Measurements from ENCODE around the gene HAGHL.

Gene HAGHL

DNA sequence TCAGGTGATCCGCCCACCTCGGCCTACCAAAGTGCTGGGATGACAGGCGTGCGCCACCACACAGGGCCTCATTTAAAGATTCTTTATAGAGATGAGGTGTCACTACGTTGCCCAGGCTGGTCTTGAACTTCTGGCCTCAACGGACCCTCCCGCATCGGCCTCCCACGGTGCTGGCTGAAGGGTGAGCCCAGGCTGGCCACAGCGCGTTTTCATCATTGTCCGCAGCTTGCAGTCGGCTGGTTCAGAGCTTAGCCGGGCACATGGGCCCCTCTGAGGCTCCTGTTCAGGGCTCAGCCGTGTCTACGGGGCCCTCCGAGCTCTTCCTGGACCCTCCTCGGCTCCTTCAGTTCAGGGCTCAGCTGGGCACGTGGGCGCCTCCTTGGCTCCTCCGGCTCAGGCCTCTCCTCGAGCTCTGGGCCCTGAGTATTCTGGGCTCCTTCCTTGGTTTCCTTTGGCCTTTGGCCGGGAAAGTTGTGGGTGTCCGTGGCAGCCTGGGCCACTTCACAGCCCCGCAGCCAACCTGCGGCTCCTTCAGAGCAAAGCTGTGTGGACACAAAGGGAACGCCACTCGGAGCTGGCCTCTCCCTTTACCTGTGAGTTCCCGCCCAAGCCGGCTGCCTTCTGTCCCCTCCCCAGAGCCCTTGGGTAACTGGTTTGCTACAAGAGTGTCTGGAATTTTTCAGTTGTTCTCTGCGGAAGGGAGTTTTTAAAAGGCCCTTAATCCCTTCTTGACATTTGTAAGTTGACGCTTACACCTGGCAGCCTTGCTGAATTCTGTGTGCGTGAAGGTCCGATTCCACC, 32.4 kb downstream of the HAGHL start:
- no peak overlapping the region for H3K4me3 ChIP-seq (ENCODE audit: low read length, poor library complexity, severe bottlenecking)
- no peak overlapping the region for H2AFZ ChIP-seq (ENCODE audit: low read length)
- H3K36me3 ChIP-seq (ENCODE audit: insufficient read depth, low read length) = no peaks in the 10 kb centered on the region
- H3K9me2 ChIP-seq (replicated peaks; ENCODE audit: low read depth, low read length) = no peaks in the 10 kb centered on the region
- H3K9ac ChIP-seq (ENCODE audit: low read depth, low read length, poor library complexity, severe bottlenecking) = no peak overlapping the region
- H4K20me1 ChIP-seq (ENCODE audit: insufficient read depth, low read length, poor library complexity, severe bottlenecking) = no peaks in the 10 kb centered on the region
- no peaks in the 10 kb centered on the region for H3F3A ChIP-seq (ENCODE audit: low read depth)
- H3K4me2 ChIP-seq (ENCODE audit: low read depth, low read length, poor library complexity, severe bottlenecking) = no peak overlapping the region
- no peaks in the 10 kb centered on the region for H3K27me3 ChIP-seq (ENCODE audit: insufficient read depth, low read length, poor library complexity, severe bottlenecking)
- H3K9me3 ChIP-seq (ENCODE audit: insufficient read depth, low read depth, low read length) = no peaks in the 10 kb centered on the region
- no peaks in the 10 kb centered on the region for H3K79me2 ChIP-seq (ENCODE audit: insufficient read depth, low read length)
- H3K4me1 ChIP-seq (ENCODE audit: insufficient read depth, low read length, poor library complexity, severe bottlenecking) = no peaks in the 10 kb centered on the region
- no peak for TF ChIP-seq EZH2phosphoT487 (IDR thresholded peaks at IDR 0.05; ENCODE audit: borderline replicate concordance)
- TF ChIP-seq, protein P1, sequence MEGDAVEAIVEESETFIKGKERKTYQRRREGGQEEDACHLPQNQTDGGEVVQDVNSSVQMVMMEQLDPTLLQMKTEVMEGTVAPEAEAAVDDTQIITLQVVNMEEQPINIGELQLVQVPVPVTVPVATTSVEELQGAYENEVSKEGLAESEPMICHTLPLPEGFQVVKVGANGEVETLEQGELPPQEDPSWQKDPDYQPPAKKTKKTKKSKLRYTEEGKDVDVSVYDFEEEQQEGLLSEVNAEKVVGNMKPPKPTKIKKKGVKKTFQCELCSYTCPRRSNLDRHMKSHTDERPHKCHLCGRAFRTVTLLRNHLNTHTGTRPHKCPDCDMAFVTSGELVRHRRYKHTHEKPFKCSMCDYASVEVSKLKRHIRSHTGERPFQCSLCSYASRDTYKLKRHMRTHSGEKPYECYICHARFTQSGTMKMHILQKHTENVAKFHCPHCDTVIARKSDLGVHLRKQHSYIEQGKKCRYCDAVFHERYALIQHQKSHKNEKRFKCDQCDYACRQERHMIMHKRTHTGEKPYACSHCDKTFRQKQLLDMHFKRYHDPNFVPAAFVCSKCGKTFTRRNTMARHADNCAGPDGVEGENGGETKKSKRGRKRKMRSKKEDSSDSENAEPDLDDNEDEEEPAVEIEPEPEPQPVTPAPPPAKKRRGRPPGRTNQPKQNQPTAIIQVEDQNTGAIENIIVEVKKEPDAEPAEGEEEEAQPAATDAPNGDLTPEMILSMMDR (conservative IDR thresholded peaks at IDR 0.05; ENCODE audit: low read length) = no peak

GRCh38 chr16:760065-760464, 33.2 kb downstream of the HAGHL start:
- H3K27me3 ChIP-seq (ENCODE audit: insufficient read depth, low read length, poor library complexity, severe bottlenecking) = no peaks in the 10 kb centered on the region

DNA sequence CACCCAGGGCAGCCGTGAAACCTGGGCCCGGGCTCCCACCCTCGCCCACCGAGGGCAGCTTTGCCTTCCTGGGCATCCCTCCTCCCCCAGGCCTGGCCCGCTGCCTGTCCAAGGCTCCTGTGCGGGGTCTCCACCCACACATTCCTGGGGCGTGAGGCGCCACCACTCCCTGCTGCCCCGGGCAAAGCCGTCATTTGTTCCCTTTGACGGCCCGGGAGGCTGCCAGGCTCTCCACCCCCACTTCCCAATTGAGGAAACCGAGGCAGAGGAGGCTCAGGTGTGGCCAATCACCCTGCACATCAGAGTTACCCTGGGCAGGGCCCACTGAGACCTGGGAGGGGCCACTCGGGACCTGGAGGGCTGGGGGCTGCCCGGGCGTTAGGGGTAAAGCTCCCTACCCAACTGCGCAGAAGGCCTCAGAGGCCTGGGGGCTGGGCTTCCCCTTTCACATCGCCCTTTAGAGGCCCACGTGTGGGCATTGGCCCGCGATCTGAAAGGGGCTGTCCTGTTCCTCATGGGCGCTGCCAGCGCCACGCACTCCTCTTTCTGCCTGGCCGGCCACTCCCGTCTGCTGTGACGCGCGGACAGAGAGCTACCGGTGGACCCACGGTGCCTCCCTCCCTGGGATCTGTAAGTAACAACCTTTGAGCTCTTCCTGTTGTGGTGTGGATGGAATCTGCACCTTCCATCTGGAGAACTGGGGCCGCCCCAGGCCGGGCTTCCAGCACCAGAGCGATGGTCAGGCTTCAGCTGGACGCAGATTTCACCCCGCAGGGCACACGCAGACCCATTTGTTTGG, 33.8 kb downstream of the HAGHL start, which contains the start of gene MSLN:
TSS of gene MSLN (plus strand) at position 190 of the 799 bp plus-strand sequence. CDS start 1,947 bp downstream, outside the sequence.
- H3K4me2 ChIP-seq (ENCODE audit: low read depth, low read length, poor library complexity, severe bottlenecking) = no peak within 1 kb of the TSS

More at GRCh38 chr16:760065-760464, 33.2 kb downstream of the HAGHL start:
- no peaks in the 10 kb centered on the region for H3K9me2 ChIP-seq (replicated peaks; ENCODE audit: low read depth, low read length)
- H3K9me3 ChIP-seq (ENCODE audit: insufficient read depth, low read depth, low read length) = no peaks in the 10 kb centered on the region
- H3F3A ChIP-seq (ENCODE audit: low read depth) = no peaks in the 10 kb centered on the region
- TF ChIP-seq, protein P1 (conservative IDR thresholded peaks at IDR 0.05; ENCODE audit: low read length) = no peak
- TF ChIP-seq EZH2phosphoT487 (IDR thresholded peaks at IDR 0.05; ENCODE audit: borderline replicate concordance) = no peak
- no peaks in the 10 kb centered on the region for H3K4me1 ChIP-seq (ENCODE audit: insufficient read depth, low read length, poor library complexity, severe bottlenecking)
- H2AFZ ChIP-seq (ENCODE audit: low read length) = no peak overlapping the region
- H3K4me2 ChIP-seq (ENCODE audit: low read depth, low read length, poor library complexity, severe bottlenecking) = no peak overlapping the region
- no peak overlapping the region for H3K9ac ChIP-seq (ENCODE audit: low read depth, low read length, poor library complexity, severe bottlenecking)
- no peak overlapping the region for H3K4me3 ChIP-seq (ENCODE audit: low read length, poor library complexity, severe bottlenecking)
- no peaks in the 10 kb centered on the region for H3K36me3 ChIP-seq (ENCODE audit: insufficient read depth, low read length)
- no peaks in the 10 kb centered on the region for H4K20me1 ChIP-seq (ENCODE audit: insufficient read depth, low read length, poor library complexity, severe bottlenecking)
- no peaks in the 10 kb centered on the region for H3K79me2 ChIP-seq (ENCODE audit: insufficient read depth, low read length)

More for the DNA sequence above, 33.8 kb downstream of the HAGHL start, which contains the start of gene MSLN:
- Histone ChIP-seq H3K9me2 (replicated peaks; ENCODE audit: low read depth, low read length) (no peaks in the 10 kb centered on the region), H4K20me1 (ENCODE audit: insufficient read depth, low read length, poor library complexity, severe bottlenecking) (no peaks in the 10 kb centered on the region), H3K4me1 (ENCODE audit: insufficient read depth, low read length, poor library complexity, severe bottlenecking) (no peaks in the 10 kb centered on the region), H3K9me3 (ENCODE audit: insufficient read depth, low read depth, low read length) (no peaks in the 10 kb centered on the region), H3K36me3 (ENCODE audit: insufficient read depth, low read length) (no peaks in the 10 kb centered on the region), H3K79me2 (ENCODE audit: insufficient read depth, low read length) (no peaks in the 10 kb centered on the region), H3K27me3 (ENCODE audit: insufficient read depth, low read length, poor library complexity, severe bottlenecking) (no peaks in the 10 kb centered on the region), H2AFZ (ENCODE audit: low read length) (no peak within 1 kb of the TSS), H3F3A (ENCODE audit: low read depth) (no peaks in the 10 kb centered on the region), H3K9ac (ENCODE audit: low read depth, low read length, poor library complexity, severe bottlenecking) (no peak within 1 kb of the TSS), H3K4me3 (ENCODE audit: low read length, poor library complexity, severe bottlenecking) (no peak within 1 kb of the TSS)
- no peak for TF ChIP-seq EZH2phosphoT487 (IDR thresholded peaks at IDR 0.05; ENCODE audit: borderline replicate concordance)
- TF ChIP-seq, protein P1 (conservative IDR thresholded peaks at IDR 0.05; ENCODE audit: low read length) = no peak

Data from Loucy (cell line).